ENCODE data around the gene IBTK.
"Not testable (repeated sequence)": the region's sequence is repeated elsewhere in the genome, so short reads cannot be mapped to it uniquely, and the experiment has no call there.

Gene IBTK

DNA sequence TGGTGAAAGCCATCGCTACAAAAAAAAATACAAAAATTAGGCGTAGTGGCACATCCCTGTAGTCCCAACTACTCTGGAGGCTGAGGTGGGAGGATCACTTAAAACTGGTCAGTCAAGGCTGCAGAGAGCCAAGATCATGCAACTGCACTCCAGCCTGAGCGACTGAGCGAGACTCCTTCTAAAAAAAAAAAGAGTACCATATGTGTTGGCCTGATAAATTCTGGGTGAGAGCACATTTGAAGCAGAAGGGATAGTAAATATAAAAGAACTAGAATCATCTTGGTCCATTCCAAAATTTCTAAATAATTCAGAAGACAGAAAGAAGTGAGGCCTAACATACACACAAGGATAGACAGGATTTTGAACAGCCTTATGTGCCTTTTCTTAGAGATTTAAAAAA, 2.2 kb downstream of the IBTK start:
- DNase-seq (ENCODE audit: low spot score): no peak

DNA sequence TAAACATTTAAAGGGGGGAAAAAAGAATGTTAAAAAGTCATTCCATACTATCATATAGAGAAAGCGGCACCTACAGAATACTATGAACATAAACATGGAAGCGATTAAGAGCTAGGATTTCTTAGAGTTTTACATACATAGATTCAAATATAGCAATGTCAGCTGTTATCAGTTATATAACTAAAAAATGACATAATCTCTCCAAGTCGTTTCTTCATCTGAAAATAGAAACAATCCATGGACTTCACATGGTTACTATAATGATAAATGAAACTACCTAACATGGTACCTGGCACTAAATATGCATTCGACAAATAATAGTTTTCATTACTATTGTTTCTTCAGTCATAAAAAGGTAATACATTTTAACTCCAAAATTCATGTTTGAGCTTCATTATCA, 3.7 kb downstream of the IBTK start:
- DNase-seq (ENCODE audit: low spot score): no peak

DNA sequence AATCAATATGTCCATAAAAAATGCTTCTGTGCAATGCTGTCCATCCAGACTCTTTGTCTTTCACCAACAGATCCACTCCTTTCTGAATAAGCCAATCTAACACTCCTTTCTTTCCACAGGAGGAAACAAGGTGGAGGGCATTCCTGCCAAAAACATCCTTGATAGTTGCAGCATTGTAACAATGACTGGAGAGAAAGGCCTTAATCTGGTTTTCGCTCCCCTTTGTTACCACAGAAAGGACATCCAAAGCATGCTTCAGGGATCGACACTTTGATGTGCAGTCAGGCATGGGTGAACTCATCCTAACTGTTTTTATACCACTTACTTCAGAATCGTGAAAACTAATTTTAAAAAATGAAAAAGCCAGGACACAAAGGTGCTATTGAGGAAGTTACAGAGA, 7.4 kb downstream of the IBTK start:
- no peak for DNase-seq (ENCODE audit: low spot score)

DNA sequence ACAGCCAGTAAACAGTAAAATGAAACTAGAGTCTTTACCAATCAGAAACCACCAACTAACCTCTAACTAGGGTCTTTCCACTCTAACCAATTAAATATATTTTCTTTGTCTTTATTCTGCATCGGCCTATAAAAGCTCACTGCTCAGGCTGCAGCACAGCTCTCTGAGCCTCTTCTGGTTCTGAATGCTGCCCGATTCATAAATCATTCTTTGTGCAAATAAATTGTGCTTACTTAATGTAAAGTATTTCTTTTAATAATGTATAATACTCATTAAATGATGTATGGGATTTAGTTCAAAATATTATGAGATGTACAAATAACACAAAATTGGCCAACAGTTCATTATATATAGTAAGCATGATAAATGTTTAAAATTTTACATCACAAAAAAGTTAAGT, 7.9 kb downstream of the IBTK start:
- DNase-seq (ENCODE audit: low spot score): no peak

DNA sequence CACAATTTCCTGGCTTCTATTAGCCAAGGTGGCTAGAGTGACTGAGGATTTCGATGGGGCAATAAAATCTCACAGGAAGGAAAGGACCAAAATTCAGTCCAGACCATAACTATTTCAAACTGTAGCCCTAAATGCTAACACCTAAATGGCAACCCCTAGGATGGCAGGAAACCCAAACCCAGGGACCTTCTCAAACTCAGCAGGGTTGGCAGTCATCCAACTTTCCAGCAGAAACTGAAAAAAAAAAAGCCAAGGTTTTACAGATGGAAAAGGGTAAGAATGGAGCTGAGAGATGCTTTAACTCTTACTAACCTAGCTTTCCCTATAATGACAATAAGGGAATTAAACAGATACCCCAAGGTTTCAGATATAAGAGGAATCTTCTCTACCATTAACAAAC, 10.5 kb downstream of the IBTK start:
- DNase-seq (ENCODE audit: low spot score): no peak

DNA sequence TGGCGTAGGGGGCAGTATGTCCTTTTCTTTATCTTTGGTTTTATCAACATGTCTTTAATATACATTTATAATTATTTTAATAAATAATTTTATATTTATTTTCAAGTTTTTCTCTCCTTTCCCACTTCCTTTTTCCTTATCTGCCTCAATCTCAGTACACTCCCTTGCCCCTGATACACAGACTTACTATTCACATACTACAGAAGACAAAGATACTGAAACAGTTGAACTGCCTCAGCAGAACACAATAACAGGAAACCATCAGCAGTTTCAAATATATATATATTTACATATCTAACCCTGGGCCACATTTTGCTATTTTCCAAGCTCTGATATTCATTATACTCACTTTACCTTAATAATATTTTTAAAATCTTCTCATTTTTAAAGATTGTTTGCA, 19.8 kb downstream of the IBTK start:
- DNase-seq (ENCODE audit: low spot score): no peak

DNA sequence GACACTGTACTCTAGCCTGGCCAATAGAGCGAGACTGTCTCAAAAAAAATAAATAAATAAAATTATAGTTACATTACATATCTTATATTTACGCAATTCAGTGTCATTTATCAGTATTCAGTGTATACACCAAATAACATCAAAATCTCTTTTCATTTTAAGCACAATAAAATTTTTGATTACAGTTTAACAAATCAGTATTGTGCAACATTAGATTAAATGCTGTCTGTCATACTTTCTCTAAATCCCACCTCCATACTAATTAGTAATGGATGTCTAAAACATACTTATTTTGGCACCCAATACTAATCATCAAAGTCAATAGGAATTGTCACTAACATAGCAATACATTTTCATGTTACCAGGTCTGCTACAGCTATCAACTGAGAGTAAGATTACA, 27.4 kb downstream of the IBTK start:
- DNase-seq (ENCODE audit: low spot score): no peak

DNA sequence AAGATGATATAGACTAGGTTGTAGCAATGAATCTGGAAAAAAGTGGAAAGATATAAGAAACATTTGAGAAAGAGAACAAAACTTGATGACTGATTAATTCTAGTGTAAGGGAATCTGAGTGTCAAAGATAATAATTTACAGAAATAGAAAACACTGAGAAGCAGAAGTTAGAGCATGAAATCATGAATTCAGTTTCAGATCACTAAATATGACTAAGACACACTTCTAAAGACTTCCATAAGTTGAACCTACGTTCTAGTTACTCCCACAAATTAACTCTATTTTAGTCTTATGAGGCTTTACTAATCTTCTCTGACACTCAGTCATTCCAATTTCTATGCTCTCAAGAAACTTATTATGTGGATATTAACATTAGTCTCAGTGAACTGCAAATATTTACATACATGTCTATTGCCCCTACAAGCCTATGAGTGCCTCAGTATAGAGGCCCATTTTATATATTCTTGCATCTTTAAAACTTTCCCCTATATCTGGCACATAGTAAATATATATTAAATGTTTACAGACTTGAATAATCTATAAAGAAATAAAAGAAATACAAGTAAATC, 30.4 kb downstream of the IBTK start:
- DNase-seq (ENCODE audit: low spot score): no peak

DNA sequence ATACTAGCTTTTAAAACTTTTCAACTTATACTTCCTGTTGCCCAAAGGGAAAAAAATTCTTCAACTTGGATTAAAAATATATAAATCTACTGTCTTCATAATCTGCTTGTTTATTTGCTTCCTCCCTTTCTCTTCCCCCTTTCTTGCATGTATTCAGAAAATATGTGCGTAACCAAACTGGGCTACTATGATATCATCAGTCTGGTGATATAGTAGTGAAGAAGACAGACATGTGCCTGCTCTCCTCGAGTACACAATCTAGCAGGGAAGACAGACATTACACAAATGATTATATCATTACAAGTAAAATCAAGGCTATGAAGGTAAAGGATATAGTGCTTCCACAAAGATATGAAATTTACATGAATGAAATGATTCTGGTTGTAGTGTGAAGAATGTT, 31.0 kb downstream of the IBTK start:
- DNase-seq (ENCODE audit: low spot score): no peak

DNA sequence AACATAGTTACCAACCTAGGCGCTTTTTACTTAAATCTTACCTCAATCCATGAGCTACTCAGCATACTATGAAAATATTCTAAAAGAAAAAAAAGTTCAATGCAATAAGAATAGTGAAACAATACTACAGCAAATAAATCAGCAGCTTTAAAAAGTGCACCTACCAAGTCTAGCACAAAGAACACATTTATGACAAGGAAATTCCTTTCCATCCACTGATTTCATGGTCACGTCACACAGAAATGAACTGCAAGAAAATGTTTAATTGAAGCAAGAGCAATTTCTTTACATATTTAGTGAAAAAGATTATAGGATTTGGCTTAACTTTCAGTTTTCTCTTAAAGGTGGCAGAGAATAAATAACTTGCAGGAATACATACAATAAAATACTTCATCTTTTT, 36.2 kb downstream of the IBTK start:
- DNase-seq (ENCODE audit: low spot score): no peak

DNA sequence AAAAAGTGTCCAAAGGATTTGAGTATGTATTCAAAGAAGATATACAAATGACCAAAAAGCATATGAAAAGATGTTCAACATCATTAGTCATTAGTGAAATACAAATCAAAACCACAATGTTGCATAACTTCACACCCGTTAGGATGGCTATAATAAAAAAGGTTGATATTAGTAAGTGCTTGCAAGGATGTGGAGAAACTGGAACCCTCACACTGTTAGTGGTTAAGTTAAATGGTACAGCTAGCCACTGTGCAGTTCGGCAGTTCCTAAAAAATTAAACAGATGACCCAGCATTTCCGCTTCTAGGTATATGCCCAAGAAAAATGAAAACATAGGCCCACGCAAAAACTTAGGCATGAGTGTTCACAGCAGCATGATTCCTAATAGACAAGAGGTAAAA, 38.6 kb downstream of the IBTK start:
- no peak for DNase-seq (ENCODE audit: low spot score)

DNA sequence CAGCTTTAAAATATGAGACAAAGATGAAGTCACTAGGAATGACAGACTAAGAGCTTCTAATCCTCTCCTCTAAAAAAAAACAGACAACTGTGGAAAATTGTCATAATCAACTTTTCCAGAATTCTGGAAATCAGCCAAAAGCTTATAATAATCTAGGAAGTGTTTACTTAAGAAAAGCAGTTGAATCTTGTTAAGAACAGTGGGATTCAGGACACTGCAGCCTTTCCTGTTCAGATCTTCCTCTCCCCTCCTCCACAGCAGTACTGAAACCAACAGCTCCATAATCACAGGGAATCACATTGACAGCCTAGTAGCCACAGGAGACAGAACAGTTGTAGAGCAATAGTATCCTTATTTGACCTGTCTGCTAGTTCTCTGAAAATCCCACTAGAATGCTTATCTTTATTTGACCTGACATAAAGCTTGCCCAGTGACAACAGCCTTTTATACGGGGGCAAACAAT, 41.6 kb downstream of the IBTK start:
- DNase-seq (ENCODE audit: low spot score): peak; percentile 10

DNA sequence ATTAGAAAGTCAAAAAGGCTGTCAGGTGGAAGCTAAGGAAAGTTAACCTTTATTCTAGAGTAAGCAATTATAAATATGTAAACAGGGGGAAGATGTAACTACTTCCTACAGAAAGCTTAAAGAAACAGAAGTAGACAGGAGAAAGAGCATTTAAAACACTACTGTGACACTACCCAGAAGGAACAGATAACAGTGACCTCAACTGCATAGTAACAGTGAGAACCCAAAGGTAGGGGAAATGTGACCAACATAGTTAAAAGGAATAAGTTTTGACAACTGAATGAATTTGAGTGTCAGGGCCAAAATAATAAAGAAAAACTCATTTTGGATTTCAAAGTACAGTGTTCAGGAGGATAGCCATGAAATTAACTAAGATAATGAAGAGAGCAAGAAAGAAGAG, 43.5 kb downstream of the IBTK start:
- DNase-seq (ENCODE audit: low spot score): no peak

DNA sequence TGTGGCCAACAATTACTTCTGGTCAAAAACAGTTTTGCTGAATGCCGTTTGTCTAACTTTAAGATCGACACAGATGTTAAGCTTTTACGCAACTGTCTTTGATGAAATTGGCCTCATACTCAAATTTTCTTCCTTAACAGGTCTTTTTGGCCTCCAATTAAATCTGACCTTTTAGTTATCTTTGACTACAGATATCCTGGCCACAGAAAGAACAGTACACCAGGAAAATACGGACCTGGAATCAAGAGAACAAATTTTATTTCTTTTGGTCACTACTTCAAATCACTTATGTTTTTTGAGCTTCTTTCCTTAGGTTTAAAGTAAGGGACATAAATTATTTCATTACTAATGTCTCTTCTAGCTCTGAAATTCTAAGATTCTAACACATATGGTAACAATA, 49.8 kb downstream of the IBTK start:
- DNase-seq (ENCODE audit: low spot score): no peak

DNA sequence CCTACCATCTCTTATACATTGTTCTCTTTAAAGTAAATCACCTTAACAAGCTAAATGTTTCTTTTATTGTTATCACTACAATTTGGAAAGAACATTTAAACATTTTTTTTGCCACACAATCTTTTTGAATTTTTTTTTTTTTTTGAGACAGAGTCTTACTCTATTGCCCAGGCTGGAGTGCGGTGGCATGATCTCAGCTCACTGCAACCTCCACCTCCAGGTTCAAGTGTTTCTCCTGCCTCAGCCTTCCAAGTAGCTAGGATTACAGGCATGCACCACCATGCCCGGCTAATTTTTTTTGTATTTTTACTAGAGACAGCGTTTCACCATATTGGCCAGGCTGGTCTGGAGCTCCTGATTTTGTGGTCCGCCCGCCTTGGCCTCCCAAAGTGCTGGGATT, 50.3 kb downstream of the IBTK start:
- not testable (repeated sequence) for DNase-seq (ENCODE audit: low spot score)

DNA sequence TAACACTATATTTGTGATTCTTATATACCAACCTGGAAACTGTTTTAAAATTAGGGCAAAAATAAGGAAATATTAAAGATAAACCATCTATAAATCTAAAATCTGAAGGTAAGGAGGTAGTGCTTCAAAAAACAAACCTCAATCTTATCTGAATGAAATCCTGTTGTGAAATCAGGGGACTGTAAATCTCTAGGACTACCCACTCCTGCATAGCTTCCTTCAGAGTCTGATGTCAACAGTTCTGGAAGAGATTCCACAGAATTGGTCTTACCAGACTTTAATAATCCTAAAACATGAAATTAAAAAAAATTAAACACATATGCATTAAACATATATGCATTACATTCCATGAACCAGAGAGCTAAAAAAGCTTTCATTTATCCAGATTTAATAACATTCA, 51.4 kb downstream of the IBTK start:
- no peak for DNase-seq (ENCODE audit: low spot score)

DNA sequence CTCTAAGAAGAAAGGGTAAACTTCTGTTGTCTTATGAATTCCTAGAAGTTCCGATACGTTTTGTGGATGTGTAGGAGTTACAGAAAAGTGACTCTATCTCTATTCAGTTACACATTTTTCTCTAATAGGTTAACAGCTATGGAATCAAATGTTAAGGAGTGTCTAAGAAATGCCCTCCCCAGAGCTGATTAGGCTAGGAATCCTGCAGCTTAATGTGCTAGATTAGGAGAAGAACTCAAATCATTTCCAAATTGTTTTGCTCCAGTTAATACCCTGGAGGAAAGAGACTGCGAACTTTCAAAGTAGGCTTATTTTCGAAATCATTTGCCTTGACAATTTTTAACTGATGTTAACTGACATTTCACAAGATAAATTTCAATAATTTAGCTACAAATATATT, 51.9 kb downstream of the IBTK start:
- DNase-seq (ENCODE audit: low spot score): no peak

DNA sequence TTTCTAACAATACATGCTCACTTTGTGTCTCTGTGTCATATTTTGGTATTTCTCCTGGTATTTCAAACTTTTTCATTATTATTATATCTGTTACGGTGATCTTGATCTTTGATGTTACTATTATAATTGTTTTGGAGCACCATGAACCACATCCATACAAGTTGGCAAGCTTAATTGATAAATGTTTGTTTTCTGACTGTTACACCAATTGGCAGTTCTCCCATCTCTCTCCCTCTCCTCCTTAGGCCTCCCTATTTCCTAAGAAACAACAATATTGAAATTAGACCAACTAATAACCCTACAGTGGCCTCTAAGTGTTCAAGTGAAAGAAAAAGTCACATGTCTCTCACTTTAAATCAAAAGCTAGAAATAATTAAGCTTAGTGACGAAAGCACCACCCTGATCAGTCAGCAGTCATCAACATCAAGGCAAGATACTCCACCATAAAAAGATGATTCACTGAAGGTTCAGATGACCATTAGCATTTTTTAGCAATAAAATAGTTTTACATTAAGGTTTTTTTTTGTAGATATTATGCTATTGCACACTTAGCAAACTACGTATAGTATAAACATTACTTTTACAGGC, 61.5 kb downstream of the IBTK start:
- no peak for DNase-seq (ENCODE audit: low spot score)

DNA sequence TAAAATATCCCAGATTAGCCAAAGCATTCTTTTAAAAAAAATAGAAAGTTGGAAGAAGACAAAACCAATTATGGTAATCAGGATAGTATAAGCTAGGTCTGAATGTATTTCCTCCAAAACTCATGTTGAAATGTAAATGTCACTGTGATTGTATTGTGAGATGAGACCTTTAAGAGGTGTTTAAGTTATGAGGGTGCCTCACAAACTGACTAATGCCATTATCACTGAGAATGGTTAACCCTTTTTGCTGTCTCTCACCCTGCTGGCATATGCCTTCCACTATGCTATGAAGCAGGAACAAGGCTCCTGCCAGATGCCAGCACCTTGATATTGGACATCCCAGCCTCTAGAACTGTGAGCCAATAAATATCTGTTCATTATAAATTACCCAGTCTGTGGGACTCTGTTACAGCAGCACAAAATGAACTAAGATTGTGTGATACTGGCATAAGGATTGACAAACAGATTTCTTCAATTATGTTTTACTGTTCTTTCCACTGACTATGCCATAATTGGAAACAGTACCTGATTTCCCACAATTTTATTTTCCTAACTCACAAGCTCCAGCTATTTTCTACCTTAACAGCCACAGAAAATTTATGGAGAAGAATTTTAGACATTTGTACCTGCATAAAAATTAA, 63.8 kb downstream of the IBTK start:
- no peak for DNase-seq (ENCODE audit: low spot score)

DNA sequence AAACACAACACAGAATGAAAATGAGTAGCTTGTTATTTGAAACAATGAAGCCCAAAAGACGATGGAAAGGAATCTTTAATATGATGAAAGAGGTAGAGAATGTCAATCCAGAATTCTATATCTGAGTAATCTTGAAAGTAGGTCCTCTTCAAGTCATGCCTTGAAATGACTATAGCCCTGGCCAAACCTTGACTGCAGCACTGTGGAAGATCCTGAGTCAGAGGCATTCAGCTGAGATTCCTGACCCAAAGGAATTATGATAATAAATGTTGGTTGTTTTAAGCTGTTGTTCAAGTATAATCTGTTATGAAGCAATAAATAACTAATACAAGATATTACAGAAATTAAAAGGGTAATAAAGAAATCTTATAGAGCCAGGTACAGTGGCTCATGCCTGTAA, 64.8 kb downstream of the IBTK start:
- no peak for DNase-seq (ENCODE audit: low spot score)

DNA sequence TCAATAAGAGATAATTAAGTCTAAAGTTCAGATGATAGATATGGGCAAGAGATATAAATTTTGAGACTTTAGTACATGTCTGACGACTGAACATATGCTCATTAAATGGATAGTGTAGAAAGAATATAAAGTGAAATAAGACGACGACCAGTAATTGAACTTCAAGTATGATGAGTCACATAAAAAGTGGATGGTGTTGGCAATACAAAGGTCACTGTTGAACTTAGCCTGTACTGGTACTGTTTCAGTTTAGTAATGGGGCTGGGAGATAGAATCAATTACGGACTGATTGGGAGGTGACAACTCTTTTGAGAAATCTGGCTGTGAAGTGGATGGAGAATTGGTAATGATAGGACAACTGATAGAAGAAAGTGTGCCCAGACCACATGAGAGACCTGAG, 68.1 kb downstream of the IBTK start:
- no peak for DNase-seq (ENCODE audit: low spot score)

DNA sequence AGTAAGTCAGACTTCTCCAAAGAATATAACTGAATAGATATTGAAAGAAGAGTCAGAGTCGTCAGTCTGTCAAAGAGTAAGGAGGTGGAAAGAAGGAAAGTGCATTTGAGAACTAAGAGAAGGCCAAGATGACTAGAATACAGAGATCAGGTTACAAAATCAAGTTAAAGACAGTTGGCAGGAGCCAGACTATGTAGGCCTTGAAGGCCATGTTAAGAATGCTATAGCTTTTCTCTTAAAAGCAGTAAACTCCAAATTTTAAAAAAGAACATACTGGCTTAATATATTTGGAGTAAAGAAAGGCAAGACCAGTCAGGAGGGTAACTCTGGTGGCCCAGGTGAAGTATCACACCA, 68.8 kb downstream of the IBTK start:
- no peak for DNase-seq (ENCODE audit: low spot score)

DNA sequence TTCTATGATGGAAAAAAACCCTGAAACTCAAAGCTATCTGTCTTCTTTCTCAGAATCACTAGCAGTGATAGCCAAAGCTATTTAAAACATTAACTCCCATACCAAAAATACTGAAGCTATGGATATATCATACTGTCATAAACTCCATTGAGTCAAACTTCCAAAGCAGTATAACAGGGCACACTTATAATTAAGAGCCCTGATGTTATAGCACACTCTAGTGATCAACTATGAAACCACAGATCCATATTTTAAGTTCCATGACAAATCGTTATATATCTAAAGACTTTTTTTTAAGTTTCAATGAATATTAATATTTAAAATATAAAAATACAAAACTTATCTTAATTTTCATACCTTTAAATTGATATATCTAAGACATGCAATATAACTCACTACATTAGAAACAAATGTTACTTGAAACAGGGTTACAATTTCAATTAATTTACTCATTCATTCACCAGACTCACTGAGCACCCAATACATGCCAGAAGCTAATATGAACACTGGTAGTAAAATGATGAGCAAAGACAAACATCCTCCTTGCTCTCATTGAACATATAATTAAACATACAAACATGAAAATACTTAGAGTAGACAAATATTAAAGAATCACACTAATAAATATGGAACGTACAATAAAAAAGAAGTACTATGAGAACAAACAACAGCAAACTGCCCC, 69.3 kb downstream of the IBTK start:
- no peak for DNase-seq (ENCODE audit: low spot score)

DNA sequence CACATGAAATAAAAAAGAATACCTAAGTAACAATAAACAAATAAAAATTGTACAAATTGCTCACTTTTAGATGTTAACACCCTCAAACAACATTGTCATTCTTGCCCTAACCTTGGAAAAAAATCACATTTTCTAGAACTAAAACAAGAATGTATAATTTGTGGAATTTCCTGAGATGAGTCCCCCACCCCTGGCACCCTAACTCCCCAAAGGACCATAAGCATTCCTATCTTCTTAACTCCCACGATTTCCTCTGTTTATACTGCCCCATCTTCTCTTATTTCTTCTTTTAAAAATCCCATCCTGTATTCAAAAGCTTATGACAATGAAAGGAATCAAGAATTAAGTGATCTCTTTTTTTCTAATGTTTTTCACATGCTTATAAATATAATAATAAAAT, 70.9 kb downstream of the IBTK start:
- DNase-seq (ENCODE audit: low spot score): no peak

All from HuH-7.5 (cell line).